ENCODE results near the gene LZTS3.

The LZTS3 gene

GRCh38 chr20:3172126-3172932 is 1.0 kb downstream of the LZTS3 start:
- H3K4me2 ChIP-seq (ENCODE audit: insufficient read depth, low read length): peak overlapping the region; percentile 81
- H2AFZ ChIP-seq (ENCODE audit: low read depth, low read length): no peak overlapping the region
- peaks cover 18% of the 10 kb centered on the region for H3K4me1 ChIP-seq (ENCODE audit: insufficient read depth, low read length)
- H3K4me3 ChIP-seq (ENCODE audit: low read depth in 1 of 2, low read length in 2 of 2): peak overlapping the region in 1 of 2 experiments; percentile 68; a peak in 2 of 4 replicates
- ATAC-seq (ENCODE audit: insufficient read depth, low read depth) (no peak), DNase-seq (no peak)
- no peaks in the 10 kb centered on the region for H3K9me3 ChIP-seq (ENCODE audit: insufficient read depth, low read length, severe bottlenecking)
- no peaks in the 10 kb centered on the region for H3K79me2 ChIP-seq (ENCODE audit: insufficient read depth, low read length)
- H3K9ac ChIP-seq (ENCODE audit: low read depth, low read length): peak overlapping the region; percentile 55
- TF ChIP-seq, protein P1, sequence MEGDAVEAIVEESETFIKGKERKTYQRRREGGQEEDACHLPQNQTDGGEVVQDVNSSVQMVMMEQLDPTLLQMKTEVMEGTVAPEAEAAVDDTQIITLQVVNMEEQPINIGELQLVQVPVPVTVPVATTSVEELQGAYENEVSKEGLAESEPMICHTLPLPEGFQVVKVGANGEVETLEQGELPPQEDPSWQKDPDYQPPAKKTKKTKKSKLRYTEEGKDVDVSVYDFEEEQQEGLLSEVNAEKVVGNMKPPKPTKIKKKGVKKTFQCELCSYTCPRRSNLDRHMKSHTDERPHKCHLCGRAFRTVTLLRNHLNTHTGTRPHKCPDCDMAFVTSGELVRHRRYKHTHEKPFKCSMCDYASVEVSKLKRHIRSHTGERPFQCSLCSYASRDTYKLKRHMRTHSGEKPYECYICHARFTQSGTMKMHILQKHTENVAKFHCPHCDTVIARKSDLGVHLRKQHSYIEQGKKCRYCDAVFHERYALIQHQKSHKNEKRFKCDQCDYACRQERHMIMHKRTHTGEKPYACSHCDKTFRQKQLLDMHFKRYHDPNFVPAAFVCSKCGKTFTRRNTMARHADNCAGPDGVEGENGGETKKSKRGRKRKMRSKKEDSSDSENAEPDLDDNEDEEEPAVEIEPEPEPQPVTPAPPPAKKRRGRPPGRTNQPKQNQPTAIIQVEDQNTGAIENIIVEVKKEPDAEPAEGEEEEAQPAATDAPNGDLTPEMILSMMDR (IDR thresholded peaks at IDR 0.05; ENCODE audit: borderline replicate concordance, extremely low read depth, low read length, poor library complexity, severe bottlenecking): no peak
- no peak for TF ChIP-seq EZH2 (IDR thresholded peaks at IDR 0.05; ENCODE audit: borderline replicate concordance, low read depth, low read length, severe bottlenecking)
- peaks cover 13% of the 10 kb centered on the region for H3K27me3 ChIP-seq (ENCODE audit: insufficient read depth, low read length, poor library complexity)
- H3K36me3 ChIP-seq (ENCODE audit: insufficient read depth, low read length): no peaks in the 10 kb centered on the region
- H3K27ac ChIP-seq (ENCODE audit: low read length): no peak overlapping the region
- peaks cover 8% of the 10 kb centered on the region for H4K20me1 ChIP-seq (ENCODE audit: insufficient read depth, low read length)

- Histone ChIP-seq H3K9ac (ENCODE audit: low read depth, low read length) (no peak overlapping the region), H3K36me3 (ENCODE audit: insufficient read depth, low read length) (no peaks in the 10 kb centered on the region), H4K20me1 (ENCODE audit: insufficient read depth, low read length) (peaks cover 8% of the 10 kb centered on the region), H3K4me1 (ENCODE audit: insufficient read depth, low read length) (peaks cover 18% of the 10 kb centered on the region), H3K4me3 (ENCODE audit: low read depth in 1 of 2, low read length in 2 of 2) (no peak overlapping the region), H3K4me2 (ENCODE audit: insufficient read depth, low read length) (no peak overlapping the region), H2AFZ (ENCODE audit: low read depth, low read length) (no peak overlapping the region), H3K9me3 (ENCODE audit: insufficient read depth, low read length, severe bottlenecking) (no peaks in the 10 kb centered on the region), H3K27me3 (ENCODE audit: insufficient read depth, low read length, poor library complexity) (peaks cover 13% of the 10 kb centered on the region), H3K79me2 (ENCODE audit: insufficient read depth, low read length) (no peaks in the 10 kb centered on the region), H3K27ac (ENCODE audit: low read length) (no peak overlapping the region)
- DNase-seq: no peak
- TF ChIP-seq, protein P1 (IDR thresholded peaks at IDR 0.05; ENCODE audit: borderline replicate concordance, extremely low read depth, low read length, poor library complexity, severe bottlenecking): no peak
- TF ChIP-seq EZH2 (IDR thresholded peaks at IDR 0.05; ENCODE audit: borderline replicate concordance, low read depth, low read length, severe bottlenecking): no peak
- ATAC-seq (ENCODE audit: insufficient read depth, low read depth): no peak
Observed at GRCh38 chr20:3171391-3172125, 1.8 kb downstream of the LZTS3 start.

- no peak for DNase-seq
- no peak overlapping the region for H3K4me3 ChIP-seq (ENCODE audit: low read depth in 1 of 2, low read length in 2 of 2)
- ATAC-seq (ENCODE audit: insufficient read depth, low read depth): no peak
Observed at GRCh38 chr20:3168829-3169590, 4.3 kb downstream of the LZTS3 start.

More at GRCh38 chr20:3168829-3169590, 4.3 kb downstream of the LZTS3 start:
- H3K4me1 ChIP-seq (ENCODE audit: insufficient read depth, low read length): peaks cover 10% of the 10 kb centered on the region
- no peak for TF ChIP-seq EZH2 (IDR thresholded peaks at IDR 0.05; ENCODE audit: borderline replicate concordance, low read depth, low read length, severe bottlenecking)
- TF ChIP-seq, protein P1 (IDR thresholded peaks at IDR 0.05; ENCODE audit: borderline replicate concordance, extremely low read depth, low read length, poor library complexity, severe bottlenecking): no peak
- no peak overlapping the region for H3K9ac ChIP-seq (ENCODE audit: low read depth, low read length)
- peaks cover 8% of the 10 kb centered on the region for H4K20me1 ChIP-seq (ENCODE audit: insufficient read depth, low read length)
- no peaks in the 10 kb centered on the region for H3K36me3 ChIP-seq (ENCODE audit: insufficient read depth, low read length)
- no peaks in the 10 kb centered on the region for H3K9me3 ChIP-seq (ENCODE audit: insufficient read depth, low read length, severe bottlenecking)
- no peaks in the 10 kb centered on the region for H3K79me2 ChIP-seq (ENCODE audit: insufficient read depth, low read length)
- H2AFZ ChIP-seq (ENCODE audit: low read depth, low read length): no peak overlapping the region
- peaks cover 8% of the 10 kb centered on the region for H3K27me3 ChIP-seq (ENCODE audit: insufficient read depth, low read length, poor library complexity)
- no peak overlapping the region for H3K4me2 ChIP-seq (ENCODE audit: insufficient read depth, low read length)
- H3K27ac ChIP-seq (ENCODE audit: low read length): no peak overlapping the region
